Measurements from ENCODE around the gene MRC2.

The MRC2 gene

DNA sequence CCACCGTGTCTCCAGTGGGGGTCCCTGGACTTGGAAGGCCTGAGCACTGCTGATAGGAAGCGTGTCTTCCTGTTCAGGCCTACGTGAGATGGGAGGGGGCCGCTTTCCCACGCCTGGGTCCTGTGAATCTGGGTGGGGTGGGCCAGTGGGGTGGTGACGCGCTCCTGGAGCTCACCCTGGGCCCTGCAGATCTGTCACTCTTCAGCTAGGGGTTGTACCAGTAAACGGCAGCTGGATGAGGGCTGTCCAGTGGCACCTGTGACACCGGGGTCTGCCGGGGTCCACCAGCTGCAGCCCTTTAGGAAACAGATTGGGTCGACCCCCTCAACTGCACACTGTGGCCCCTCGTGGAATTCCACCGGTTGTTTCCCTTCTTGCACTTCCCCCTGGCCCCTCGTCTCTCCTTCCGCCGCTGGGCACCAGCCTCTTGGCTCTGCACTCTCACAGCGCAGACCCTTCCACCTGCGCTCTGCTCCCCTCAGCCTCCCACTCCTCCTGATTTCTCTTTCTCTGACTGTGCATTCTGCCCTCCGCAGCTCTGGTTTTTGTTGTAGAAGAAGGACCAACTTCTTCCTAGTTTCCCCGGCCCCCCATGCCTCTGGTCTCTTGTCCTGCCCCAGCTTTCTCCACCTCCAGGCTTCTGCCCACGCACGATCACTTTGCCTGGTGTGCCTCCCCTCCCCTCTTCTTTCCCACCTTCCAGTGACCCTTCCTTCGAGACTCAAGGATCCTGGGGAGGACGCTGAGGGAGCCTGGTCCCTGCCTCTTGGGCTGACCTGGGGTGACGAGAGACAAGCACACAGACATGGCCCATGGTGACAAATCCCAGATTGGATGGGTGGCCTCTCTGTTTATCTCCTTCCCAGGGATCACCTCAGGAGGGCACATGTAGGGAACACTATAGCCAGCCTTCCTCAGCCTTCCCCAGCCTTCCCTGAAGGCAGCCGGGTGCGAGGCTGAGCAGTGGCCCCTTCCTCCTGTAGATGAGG is 4.8 kb downstream of the MRC2 start:
- no peak for DNase-seq (ENCODE audit: low spot score)

DNA sequence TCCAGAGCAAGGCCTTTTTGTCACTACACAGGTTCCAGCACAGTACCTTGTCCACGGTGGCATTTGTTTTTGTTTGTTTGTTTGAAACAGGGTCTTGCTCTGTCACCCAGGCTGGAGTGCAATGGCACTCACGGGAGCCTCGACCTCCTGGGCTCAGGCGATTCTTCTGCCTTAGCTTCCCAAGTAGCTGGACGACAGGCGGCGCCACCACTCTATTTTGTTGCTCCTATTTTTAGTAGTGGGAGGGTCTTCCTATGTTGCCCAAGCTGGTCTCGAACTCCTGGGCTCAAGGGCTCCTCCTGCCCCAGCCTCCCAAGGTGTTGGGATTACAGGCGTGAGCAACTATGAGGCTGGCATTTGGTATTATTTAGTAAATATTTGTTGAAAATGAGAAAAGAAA is 10.3 kb downstream of the MRC2 start:
- DNase-seq (ENCODE audit: low spot score): no peak

GRCh38 chr17:62641153-62641552 is 13.7 kb downstream of the MRC2 start:
- DNase-seq (ENCODE audit: low spot score): no peak

- DNase-seq (ENCODE audit: low spot score): no peak
Measured at GRCh38 chr17:62641951-62642350, 14.5 kb downstream of the MRC2 start.

- no peak for DNase-seq (ENCODE audit: low spot score)
Measured at GRCh38 chr17:62643496-62643895, 16.0 kb downstream of the MRC2 start.

GRCh38 chr17:62644487-62645173 is 17.2 kb downstream of the MRC2 start:
- DNase-seq (ENCODE audit: low spot score): peak; percentile 59

DNA sequence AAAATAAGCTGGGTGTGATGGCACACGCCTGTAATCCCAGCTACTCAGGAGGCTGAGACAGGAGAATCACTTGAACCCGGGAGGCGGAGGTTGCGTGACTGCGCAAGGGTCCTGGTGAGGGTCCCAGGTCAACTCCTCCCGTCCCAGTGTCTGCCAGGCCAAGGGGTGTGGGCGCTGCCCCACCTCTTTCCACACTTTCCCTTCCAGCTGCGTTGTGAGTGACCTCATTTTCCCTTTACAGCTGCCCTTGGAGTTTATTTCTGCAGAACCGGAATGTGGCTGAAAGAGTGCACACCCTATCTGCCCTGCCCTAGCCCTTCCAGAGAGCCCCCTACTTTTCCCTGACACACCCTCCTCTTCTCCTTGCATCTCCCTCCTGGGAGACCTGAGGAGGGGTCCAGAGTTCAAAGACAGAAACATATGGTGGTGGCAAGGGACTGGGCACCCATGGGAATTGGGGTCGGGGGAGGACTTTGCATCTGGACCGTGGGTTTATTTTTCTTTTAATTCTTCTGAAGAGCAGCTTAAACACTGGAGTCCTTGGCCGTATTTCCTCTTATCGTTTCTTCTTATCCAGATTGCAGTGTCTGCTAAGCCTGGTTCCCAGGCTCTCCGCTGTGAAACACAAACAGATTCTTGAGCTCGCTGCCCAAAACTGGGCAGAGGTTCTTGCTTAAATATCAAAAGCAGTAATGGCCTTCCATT is 20.9 kb downstream of the MRC2 start:
- DNase-seq (ENCODE audit: low spot score): no peak

DNA sequence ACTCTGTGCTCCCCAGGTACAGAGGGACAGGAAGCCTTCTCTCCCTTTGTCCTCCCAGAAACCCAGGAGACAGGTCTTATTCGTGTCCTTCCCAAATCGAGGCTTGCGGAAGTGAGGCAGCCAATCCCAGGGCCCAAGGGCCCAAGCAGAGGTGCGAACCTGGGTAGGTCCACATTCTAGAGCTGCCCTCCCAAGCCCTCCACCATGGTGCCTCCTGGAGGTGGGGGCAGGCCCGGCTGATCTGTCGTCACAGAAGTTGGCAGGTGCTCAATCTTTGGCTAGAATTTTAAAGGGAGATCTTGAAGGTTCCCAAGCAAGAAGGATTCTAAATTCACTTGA is 21.5 kb downstream of the MRC2 start:
- no peak for DNase-seq (ENCODE audit: low spot score)

GRCh38 chr17:62649570-62649969 is 22.1 kb downstream of the MRC2 start:
- DNase-seq (ENCODE audit: low spot score): no peak

DNA sequence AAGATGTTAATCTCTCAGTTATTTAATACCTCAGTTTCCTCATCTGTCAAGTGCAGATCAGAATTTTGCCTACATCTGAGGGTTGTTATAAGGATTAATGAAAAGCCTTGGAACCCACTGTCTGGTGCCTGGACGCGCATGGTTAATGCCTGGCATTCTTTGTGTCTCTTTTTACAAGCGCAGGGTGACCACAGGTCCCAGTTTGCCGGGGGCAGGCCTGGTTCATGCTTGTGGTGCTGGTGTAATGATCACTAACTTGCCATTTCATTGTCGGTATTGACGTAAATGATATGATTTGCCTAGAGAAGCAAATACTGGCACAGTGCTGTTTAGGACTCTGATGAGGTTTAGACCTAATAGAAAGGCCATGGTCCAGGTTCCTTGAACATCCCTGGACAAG is 23.1 kb downstream of the MRC2 start:
- no peak for DNase-seq (ENCODE audit: low spot score)

DNA sequence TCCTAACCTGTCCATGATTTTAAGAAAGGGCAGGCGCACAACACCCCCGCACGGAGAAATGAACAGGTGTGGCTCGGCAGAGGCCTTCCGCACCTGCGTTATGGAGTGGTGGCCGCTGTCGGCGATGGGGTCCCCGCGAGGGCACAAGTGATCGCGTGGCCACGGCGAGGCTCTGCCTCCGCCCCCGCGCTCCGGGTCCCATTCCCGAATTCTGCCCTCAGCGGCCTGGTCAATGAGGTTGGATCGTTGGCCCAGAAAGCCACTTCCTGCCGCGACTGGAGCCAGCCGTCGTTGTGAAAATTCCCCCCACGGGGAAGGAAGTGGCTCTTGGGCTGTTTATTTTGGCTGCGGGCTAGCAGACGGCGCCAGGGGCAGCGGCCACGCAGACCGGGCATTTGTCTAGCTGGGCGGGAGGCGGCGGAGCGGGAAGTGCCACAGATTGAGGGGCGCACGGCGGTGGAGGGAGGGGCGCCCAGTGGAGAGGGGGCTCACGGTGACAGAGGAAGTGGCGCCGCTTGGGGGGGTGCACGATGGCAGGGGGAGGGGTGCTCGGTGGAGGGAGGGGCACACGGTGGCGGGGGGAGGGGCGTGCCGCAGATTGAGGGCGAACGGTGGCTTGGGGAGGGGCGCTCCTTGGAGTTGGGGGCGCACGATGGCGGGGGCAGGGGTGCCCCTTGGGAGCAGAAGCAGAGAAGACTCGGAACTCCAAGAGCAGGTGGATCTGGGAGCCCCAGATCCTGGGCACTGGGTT is 25.0 kb downstream of the MRC2 start:
- DNase-seq (ENCODE audit: low spot score): no peak

GRCh38 chr17:62653002-62653825 is 25.7 kb downstream of the MRC2 start:
- DNase-seq (ENCODE audit: low spot score): peak; percentile 79

- DNase-seq (ENCODE audit: low spot score): no peak
Measured at GRCh38 chr17:62653826-62654761, 26.6 kb downstream of the MRC2 start.

- no peak for DNase-seq (ENCODE audit: low spot score)
Measured at GRCh38 chr17:62655656-62656055, 28.2 kb downstream of the MRC2 start.

DNA sequence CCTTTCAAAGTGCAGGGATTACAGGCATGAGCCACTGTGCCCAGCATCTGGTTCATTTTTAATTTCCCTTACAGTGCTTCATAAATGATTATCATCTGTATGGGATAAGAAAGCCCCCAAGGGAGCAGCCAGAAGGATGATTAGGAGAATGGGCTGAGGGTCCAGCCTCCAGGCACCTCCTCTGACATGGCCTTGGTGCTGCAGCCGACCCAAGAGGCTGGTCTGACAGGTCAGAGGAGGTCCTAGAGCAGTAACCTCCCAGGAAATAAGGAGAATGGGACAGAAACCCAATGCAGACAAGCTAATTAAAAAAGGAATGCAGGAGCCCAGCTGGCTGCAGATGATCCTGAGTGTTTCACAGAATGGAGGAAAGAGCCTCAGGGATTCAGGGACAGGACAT is 29.0 kb downstream of the MRC2 start:
- DNase-seq (ENCODE audit: low spot score): no peak

DNA sequence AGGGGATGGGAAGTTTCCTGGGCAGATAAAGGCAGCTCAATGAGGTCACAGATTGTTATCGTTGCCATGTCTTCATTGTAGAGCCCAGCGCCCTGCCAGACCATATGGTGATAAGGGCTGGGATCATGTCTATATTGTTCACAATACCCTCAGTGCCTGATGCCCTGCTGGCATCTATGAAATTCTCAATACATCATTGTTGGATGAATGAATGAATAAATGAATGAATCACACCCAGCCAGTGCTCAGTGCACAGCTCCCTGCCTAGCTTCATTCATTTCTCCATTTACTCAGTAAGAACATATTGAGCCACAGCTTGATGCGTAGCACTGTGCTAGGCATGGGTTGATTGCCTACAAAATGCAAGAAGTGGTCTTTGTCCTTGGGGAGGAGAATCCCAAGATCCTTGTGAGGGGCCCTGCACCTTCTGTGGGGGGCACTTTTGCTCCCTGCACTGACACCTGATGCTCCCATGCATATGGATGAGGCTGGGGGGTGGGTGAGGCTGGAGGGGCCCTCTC is 29.7 kb downstream of the MRC2 start:
- no peak for DNase-seq (ENCODE audit: low spot score)

GRCh38 chr17:62657690-62658089 is 30.2 kb downstream of the MRC2 start:
- no peak for DNase-seq (ENCODE audit: low spot score)

DNA sequence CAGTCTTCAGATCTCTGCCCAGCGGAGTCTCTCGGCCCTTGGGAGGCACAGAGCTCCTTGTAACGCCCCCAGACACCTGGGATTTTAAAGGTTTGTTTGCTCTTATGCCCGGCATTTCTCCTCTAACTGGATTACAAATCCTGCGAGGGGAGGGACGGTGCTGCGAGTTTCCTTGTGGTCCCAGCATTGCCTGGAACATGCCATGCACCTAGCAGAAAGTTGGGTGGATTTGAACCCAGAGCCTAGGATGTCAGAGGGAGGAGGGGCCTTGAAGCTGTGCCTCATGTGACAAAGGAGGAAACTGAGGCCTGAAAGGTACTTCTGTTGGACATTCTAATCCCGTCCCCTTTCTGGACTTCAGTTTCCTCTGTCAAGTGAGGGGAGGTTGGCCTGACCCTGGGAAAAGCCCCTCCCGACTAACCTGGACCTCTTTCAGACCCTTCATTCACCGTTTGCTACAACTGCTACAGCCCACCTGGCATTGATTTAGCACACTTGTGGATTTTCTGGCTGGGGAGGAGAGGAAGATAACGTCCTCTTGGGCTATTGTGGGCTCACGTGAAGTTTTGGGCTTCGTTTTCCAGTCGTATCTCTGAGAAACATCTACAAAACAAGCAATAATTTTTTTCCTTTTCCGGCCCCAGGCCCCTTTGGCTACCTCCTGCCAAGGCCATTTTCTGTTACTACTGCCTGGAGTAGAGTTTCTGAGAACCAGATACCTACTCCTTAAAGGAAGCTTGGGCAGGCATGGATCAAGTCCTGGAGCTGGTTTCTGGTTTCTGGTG is 30.9 kb downstream of the MRC2 start:
- DNase-seq (ENCODE audit: low spot score): no peak

GRCh38 chr17:62660629-62661118 is 33.2 kb downstream of the MRC2 start:
- DNase-seq (ENCODE audit: low spot score): no peak
